Esophagus squamous epithelium (tissue), 5 donors: ENCODE measurements around the gene WDR33. TPM values are rescaled to one million over a fixed set of nuclear protein-coding genes. Genes with fewer than 3 reads are reported as not detected.

Experiments used
- DNase-seq: peaks from one replicate; lab custom pipeline; 2025; lab: John Stamatoyannopoulos, UW
- H3K27ac ChIP-seq, 4 donors: fragments of 200-600 bp; sonication (generic); one replicate each; pipeline ENCODE4 v1.5.1; 2016 to 2019; ENCODE audit warnings: mild to moderate bottlenecking in 1 of 4
- H3K27me3 ChIP-seq, 4 donors: fragments of 200-600 bp; sonication (generic); 1 replicate in 3 of 4; 2 replicates in 1 of 4; pipeline versions ENCODE4 v1.5.1 to v1.6.0; 2017 to 2021; ENCODE audit warnings: antibody characterized with exemption in 1 of 4
- H3K36me3 ChIP-seq, 3 donors: fragments of 200-600 bp; sonication (generic); one replicate each; pipeline ENCODE4 v1.5.1; 2016 to 2019
- H3K4me1 ChIP-seq, 3 donors: fragments of 200-600 bp; sonication (generic); one replicate each; pipeline ENCODE4 v1.5.1; 2017 to 2019
- H3K4me3 ChIP-seq, 4 donors: fragments of 200-600 bp; sonication (generic); 1 replicate in 3 of 4; 2 replicates in 1 of 4; pipeline ENCODE4 v1.5.1; 2016 to 2019; ENCODE audit warnings: mild to moderate bottlenecking in 2 of 4, moderate library complexity in 1 of 4
- H3K9me3 ChIP-seq, 3 donors: fragments of 200-600 bp; sonication (generic); one replicate each; pipeline ENCODE4 v1.5.1; 2016 to 2019
- CTCF ChIP-seq, 6 experiments: fragments of 450-650 bp in 4 of 6; fragments of 200-600 bp in 2 of 6; sonication (generic) in 2 of 6; IDR thresholded peaks; one replicate each; pipeline ENCODE4 v1.5.1; 2016 to 2019; ENCODE audit warnings: antibody characterized with exemption in 6 of 6, mild to moderate bottlenecking in 4 of 6, moderate library complexity in 4 of 6
- POLR2A ChIP-seq, 4 donors: fragments of 450-650 bp; IDR thresholded peaks; one replicate each; pipeline ENCODE4 v1.6.1; 2017; ENCODE audit warnings: antibody characterized with exemption in 4 of 4, mild to moderate bottlenecking in 4 of 4, moderate library complexity in 3 of 4
- WGBS, 2 donors: methylation state at CpG; one replicate each; pipeline ENCODE4 v1.1.5; 2018; 5-methylcytosine and 5-hydroxymethylcytosine counted together
- intact Hi-C: fragments of 100-400 bp; cut with DNase I; formaldehyde crosslinking; loops from one replicate; pipeline ENCODE4 v1.15.0; 2022
- total RNA-seq, 4 donors: library from RNA; depleted of rRNA; stranded (reverse); fragments of >200 nt; gene quantifications; one replicate each; pipeline ENCODE4 v1.1.0, GENCODE V29; 2016
- donor health status: DM: yes; HTN: yes; CAD: no.

WDR33 gene
- total RNA-seq, 4 donors from 2014 or later, result 15.6 to 41.8 (median 26.0) TPM

DNA sequence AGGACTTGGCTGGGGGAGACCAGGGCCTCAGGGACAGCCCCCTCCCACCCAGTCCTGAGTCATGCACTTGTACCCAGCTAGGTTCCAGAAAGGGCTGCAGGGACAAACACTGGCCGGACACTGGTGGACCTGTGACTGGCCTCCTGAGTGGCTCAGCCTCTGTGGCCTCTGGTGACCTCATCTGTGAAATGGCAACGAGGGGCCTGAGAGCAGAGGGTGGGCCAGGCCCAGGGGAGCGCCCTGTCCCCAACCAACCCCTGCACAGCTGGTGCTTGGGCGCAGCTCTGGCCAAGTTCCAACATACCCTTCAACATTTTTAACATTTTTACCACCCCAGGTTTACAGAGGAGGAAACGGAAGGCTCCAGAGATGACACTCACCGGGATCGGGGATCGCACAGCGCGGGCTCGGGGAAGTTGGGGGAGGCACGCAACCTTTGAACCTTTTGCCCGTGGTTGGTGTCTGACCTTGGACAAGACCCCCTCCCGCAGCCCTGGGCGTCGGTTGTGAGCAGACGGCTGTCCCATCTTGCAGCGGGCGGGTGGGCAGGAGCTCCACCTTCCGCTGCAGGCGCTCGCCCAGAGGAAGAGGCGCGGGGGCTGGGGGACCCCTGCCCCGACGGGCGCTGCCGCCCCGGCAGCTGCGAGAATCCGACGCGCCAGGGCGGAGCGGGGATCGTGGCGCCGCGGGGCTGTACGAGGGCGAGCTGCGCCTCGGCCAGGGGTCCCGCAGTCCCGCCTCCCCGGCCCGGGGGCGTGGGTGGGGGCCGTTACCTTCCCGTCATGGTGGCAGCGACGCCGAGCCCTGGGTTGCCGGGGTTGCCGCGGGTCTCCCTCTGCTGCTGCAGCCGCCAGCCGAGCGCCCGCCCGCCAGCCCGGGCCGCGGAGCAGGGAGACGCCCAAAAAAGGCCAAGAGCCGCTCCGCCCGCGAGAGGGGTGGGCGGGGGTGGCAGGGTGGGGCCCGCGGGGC lies 136.4 kb downstream of the WDR33 start:
- DNase-seq, result no peak
- WGBS, 2 donors, result 11 to 40% methylated on average over 5 to 7 of the region's 72 CpGs
- TF ChIP-seq POLR2A (IDR thresholded peaks at IDR 0.05), result peak in 2 of 4 donors; percentile 23 to 25
- TF ChIP-seq CTCF (IDR thresholded peaks at IDR 0.05), result no peak
- H3K4me3 ChIP-seq, result peak overlapping the region; percentile 55 to 79 (median 66)
- H3K27me3 ChIP-seq, result peaks cover 0 to 60% (median 0%) of the 10 kb centered on the region in 4 donors
- H3K36me3 ChIP-seq, result no peaks in the 10 kb centered on the region
- H3K4me1 ChIP-seq, result peaks cover 3 to 61% (median 7%) of the 10 kb centered on the region in 3 donors
- intact Hi-C loops, result no loop called here
- no peaks in the 10 kb centered on the region for H3K9me3 ChIP-seq
- peak overlapping the region; percentile 81 to 95 (median 88) for H3K27ac ChIP-seq

DNA sequence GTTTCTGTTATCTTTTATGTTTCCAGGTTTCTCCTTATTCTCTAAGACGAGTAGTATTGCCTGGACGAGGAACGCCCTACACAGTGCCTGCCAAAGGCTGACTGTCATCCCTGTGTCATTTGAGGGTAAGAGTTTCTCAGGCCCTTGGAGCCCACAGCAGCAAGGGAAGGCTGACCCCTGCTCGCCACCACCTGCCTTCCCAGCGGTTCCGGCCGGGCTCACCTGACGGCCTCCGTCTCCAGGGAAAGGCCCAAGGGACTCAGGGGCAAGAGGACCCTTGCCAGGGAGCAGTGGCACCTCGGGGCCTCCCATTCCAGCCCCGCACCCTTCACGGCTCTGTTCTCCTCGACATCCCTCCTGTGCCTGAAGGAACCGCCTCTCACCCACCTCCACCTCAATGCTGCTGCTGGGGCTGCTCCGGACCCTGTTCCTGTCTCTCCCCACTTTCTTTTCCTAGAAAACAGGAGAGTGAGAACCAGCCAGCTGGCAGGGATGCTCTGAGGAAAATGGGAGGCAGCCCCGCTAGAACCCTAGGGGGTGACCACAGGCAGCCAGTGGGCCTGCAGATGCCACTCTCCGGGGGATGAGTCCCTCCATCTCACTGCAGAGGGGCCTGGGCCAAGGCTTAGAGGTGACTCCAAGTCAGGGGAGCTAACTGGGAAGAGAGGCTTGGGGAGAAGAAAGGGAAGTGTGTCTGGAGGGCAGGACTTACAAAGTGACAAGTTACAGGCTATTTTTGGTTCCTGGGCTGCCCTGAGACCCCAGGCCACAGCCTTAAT lies 137.5 kb downstream of the WDR33 start:
- no peak for DNase-seq
- H3K4me3 ChIP-seq, result peak overlapping the region; percentile 55 to 79 (median 66)
- 62 to 90% methylated on average over 2 to 8 of the region's 17 CpGs for WGBS, 2 donors
- peaks cover 0 to 60% (median 0%) of the 10 kb centered on the region in 4 donors for H3K27me3 ChIP-seq
- TF ChIP-seq POLR2A (IDR thresholded peaks at IDR 0.05) (no peak), CTCF (IDR thresholded peaks at IDR 0.05) (no peak)
- peak overlapping the region; percentile 81 to 95 (median 88) for H3K27ac ChIP-seq
- intact Hi-C loops, result no loop called here
- H3K9me3 ChIP-seq, result no peaks in the 10 kb centered on the region
- no peaks in the 10 kb centered on the region for H3K36me3 ChIP-seq
- H3K4me1 ChIP-seq, result peaks cover 3 to 66% (median 7%) of the 10 kb centered on the region in 3 donors

- H3K27me3 ChIP-seq, result peaks cover 0 to 55% (median 0%) of the 10 kb centered on the region in 4 donors
These were observed 138.4 kb downstream of the WDR33 start for GRCh38 chr2:127672341-127673224.

More at GRCh38 chr2:127672341-127673224, 138.4 kb downstream of the WDR33 start:
- intact Hi-C loops, result no loop called here
- no peak for DNase-seq
- H3K4me1 ChIP-seq, result peaks cover 3 to 66% (median 7%) of the 10 kb centered on the region in 3 donors
- H3K27ac ChIP-seq, result peak overlapping the region; percentile 81 to 95 (median 88)
- TF ChIP-seq POLR2A (IDR thresholded peaks at IDR 0.05) (no peak), CTCF (IDR thresholded peaks at IDR 0.05) (no peak)
- peak overlapping the region in 3 of 4 donors; percentile 55 to 79 (median 75) for H3K4me3 ChIP-seq
- no peaks in the 10 kb centered on the region for H3K36me3 ChIP-seq
- 73 to 75% methylated on average over 13 to 14 of the region's 20 CpGs for WGBS, 2 donors
- H3K9me3 ChIP-seq, result no peaks in the 10 kb centered on the region
